ENCODE measurements around the gene UBR7.

The UBR7 gene

DNA sequence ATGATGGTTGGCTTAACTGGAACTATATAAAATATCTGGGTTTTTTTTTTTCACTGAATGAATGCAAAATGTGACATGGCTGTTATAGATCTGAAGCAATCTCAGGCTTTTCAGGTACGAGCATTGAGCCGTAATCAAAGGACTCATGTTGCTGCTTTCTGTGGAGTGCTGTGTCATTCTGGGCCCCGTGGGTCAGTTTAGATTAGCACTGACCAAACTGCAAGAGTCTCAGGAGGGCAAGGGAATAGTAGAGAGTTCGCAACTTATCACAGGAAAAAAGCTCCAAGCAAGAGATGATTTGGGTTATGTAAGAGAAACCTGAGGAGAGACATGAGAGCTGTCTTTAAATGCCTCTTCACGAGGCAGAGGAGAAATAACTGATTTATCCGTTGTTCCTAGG lies 59.1 kb downstream of the UBR7 start:
- no peak for DNase-seq

DNA sequence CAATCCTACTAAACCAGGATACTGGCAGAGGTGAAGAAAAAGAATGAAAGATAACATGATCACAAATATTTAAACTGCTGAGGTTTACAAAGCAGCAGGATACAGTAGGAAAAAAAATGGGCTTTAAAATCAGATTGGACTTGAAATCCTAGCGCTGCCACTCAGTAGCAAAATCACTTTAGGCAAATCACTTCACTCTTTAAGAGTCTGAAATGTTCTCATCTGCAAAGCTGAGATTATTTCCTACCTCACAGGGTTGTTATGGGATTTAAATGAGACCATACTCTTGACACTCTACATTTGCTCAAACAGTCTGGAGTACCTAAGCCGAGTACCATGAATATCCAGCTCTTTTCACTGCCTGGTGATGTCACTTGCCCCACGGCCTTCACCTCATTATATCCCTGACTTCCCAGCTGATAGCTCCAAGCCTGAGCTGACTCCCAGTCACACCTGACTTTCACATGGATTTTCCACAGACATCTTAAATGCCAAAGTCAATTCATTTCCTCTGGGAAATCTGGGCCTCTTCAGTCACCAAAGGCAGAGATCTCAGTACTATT lies 60.2 kb downstream of the UBR7 start:
- no peak for DNase-seq

DNA sequence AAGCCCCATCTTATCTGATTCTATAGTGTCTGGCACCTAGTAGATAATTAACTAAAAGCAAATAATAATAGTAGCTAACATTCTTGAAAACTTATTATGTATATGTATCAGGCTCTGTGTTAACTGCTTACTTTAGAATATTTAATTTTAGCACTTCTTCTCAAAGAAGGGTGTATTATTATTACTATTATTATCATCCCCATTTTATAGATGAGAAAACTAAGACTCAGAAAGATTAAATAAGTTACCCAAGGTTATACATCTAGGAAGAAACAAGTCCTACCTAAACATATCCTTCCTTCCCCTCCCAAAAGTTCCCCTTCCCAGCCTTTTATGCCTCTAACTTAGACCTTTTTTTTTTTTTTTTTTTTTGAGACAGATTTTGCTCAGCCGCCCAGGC lies 61.4 kb downstream of the UBR7 start:
- DNase-seq = no peak

DNA sequence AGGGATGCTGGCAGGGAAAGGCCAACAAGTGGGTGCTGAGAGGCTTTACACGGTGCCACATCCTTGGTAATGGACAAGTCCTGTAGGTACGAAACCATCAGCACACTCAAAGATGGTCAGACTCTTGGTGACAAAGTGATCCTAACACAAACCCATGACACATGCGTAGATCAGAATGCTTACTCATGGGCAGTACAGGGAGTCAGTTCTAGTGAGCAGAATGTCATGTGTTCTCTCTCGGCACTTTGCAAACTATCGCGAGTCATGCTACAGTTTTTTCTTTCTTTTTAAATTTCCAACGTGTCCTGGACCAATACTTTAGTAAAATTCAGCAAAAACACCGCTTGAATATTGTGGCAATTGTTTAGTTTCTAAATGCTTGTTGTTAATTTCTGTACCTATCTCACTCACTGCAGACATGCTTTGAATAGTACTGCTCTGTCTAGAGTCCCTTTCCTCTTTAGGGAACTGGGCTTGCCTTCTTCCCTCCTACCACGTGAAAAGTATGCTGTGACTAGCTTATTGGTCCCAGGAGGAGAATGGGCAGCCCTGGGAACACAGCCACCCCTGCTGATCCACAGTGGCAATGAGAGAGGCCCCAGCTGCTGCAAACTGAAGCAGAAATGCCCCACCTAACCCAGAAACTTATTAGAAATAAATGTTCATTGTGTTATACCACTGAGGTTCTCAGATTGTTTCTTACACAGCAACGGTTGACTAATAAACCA lies 62.4 kb downstream of the UBR7 start:
- no peak for DNase-seq

DNA sequence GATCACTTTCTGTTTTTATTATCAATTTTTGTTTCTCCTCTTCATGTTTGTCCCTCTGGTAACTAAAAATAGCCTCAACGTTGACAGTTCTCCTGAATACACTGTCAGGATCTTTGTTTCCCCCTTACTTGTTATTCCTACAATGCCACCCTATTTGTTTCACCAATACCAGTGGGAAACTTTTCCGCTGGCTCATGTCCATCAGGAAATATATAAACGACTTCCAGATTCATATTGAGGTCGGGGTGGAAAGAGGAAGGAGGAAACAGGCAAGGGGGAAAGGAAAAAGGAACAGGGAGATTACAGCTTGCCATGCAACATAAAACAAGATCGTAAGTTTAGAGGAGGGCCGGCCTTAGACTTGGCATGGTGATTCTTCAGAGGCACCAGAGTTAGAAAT lies 64.1 kb downstream of the UBR7 start:
- no peak for DNase-seq

DNA sequence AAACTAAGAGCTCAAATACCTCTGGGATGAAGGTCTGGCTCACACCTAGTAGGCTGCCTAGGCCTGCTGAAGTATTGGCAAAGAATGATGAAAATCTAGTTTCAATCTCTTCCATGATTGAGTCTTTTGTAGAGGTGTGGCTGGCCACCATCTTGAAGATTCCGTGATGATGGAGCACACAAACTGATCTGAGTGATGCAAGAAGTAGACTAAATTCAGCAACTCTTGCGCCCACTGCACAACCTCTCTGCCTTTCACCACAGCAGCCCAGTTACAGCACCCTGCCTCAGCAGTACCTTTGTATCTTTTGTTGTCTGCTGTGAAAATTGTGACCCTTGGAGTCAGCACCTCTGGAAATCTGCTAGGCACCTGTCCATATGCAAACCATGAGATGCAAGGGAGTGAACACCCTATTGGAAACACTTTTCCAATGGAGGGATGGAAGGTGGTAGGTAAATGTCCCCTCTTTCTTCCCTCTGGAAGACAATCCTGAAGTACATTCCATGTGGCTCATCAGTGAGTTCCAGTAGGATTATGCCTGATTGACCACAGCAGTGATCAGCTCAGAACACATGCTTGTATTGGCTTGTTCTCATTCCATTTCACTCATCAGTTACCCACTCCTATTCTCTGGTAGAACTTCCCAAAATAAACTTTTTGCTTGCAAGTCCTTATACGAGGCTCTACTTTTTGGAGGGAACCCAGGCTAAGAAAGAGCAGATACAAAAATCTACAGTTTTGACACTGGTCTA lies 67.2 kb downstream of the UBR7 start:
- DNase-seq = no peak

DNA sequence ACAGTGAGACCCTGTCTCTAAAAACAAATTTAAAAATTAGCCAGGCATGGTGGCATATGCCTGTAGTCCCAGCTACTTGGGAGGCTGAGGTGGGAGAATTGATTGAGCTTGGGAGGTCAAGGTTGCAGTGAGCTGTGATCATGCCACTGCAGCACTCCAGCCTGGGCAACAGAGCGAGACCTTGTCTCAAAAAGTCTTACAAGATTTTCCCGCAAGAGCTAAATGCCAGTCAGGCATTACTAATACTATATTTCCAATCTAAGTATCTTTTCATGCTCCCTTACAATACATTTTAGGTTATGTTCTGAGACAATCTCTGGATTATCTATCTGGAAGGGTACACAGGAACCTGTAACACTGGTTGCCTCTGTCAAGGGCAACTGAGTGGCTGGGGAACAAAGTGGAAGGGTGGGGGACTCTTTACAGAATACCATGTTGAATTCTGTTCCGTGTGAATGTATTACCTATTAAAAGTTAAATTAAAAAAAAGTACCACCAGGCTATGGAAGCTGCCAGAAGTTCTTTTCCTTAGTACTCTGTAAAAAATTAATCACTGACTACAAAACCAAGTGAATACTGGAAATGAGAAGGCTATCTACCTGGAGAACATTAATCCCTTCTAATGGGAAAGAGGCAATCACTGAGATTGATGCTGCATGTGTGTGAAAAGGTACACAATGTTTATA lies 69.1 kb downstream of the UBR7 start:
- DNase-seq = no peak
